IMR-90 (cell line): ENCODE results near the gene OGG1. TPM values are rescaled to one million over a fixed set of nuclear protein-coding genes. Genes with fewer than 3 reads are reported as not detected.

ENCODE experiments used
- ATAC-seq: fragments of 200-7000 bp; cut with Tn5 transposase; 2 replicates; pipeline ENCODE4 v1.9.1; 2020; ENCODE audit warnings: low read depth, mild to moderate bottlenecking, moderate library complexity
- BruUV-seq: library from RNA; stranded (reverse); fragments of 400-500 nt; replicated peaks from 2 replicates; lab custom pipeline; 2021; lab: Mats Ljungman, UMichigan
- CTCF ChIA-PET: fragments of 300-600 bp; formaldehyde crosslinking; extraction: SDS; loops from one replicate; lab custom pipeline; 2021; ENCODE audit warnings: antibody characterized with exemption; lab: Yijun Ruan, JAX
- POLR2A ChIA-PET: fragments of 300-600 bp; sonication (Branson Sonifier 250); formaldehyde crosslinking; loops from one replicate; lab custom pipeline; 2022; ENCODE audit warnings: antibody characterized with exemption; ENCODE audit not compliant: unreplicated experiment; lab: Charles Lee
- DNase-seq: peaks from one replicate; pipeline ENCODE4 v3.0.0; 2013
- H2AFZ ChIP-seq: replicated peaks from 2 replicates; pipeline ENCODE3; 2013; ENCODE audit warnings: low read length, mild to moderate bottlenecking; ENCODE audit not compliant: poor library complexity
- H2AK5ac ChIP-seq: 2 replicates; pipeline ENCODE4 v1.6.1; 2013; ENCODE audit warnings: low read depth, low read length, inconsistent platforms
- H2AK9ac ChIP-seq: replicated peaks from 2 replicates; pipeline ENCODE3; 2013; ENCODE audit warnings: mild to moderate bottlenecking, low read depth, low read length, moderate library complexity; ENCODE audit not compliant: poor library complexity
- H2BK120ac ChIP-seq: 2 replicates; pipeline ENCODE4 v1.6.1; 2013; ENCODE audit warnings: low read depth, low read length, inconsistent platforms
- H2BK15ac ChIP-seq: 3 replicates; pipeline ENCODE4 v1.6.1; 2013; ENCODE audit warnings: low read depth, low read length, inconsistent platforms
- H2BK20ac ChIP-seq: 2 replicates; pipeline ENCODE4 v1.6.1; 2013; ENCODE audit warnings: low read depth, mild to moderate bottlenecking, inconsistent platforms, low read length, moderate library complexity
- H2BK5ac ChIP-seq: 2 replicates; pipeline ENCODE4 v1.6.1; 2013; ENCODE audit warnings: mild to moderate bottlenecking, low read depth, low read length, inconsistent platforms; ENCODE audit not compliant: poor library complexity, severe bottlenecking
- H3K14ac ChIP-seq: replicated peaks from 2 replicates; pipeline ENCODE4 v1.6.1; 2013; ENCODE audit warnings: low read depth, low read length, inconsistent platforms
- H3K18ac ChIP-seq: 2 replicates; pipeline ENCODE4 v1.6.1; 2013; ENCODE audit warnings: low read depth, low read length, control low read depth
- H3K23ac ChIP-seq: 2 replicates; pipeline ENCODE4 v1.6.1; 2013; ENCODE audit warnings: low read depth, low read length, inconsistent platforms
- H3K27ac ChIP-seq: 2 replicates; pipeline ENCODE4 v1.5.1; 2013; ENCODE audit warnings: mild to moderate bottlenecking, control low read depth, low read length; ENCODE audit not compliant: insufficient read depth
- H3K27me3 ChIP-seq: 2 replicates; pipeline ENCODE4 v1.6.1; 2013; ENCODE audit warnings: low read length; ENCODE audit not compliant: control insufficient read depth, insufficient read depth
- H3K36me3 ChIP-seq: 2 replicates; pipeline ENCODE4 v1.6.1; 2013; ENCODE audit warnings: low read length, mixed read lengths; ENCODE audit not compliant: control insufficient read depth, insufficient read depth
- H3K4ac ChIP-seq: 2 replicates; pipeline ENCODE4 v1.6.1; 2013; ENCODE audit warnings: low read depth, low read length, inconsistent platforms
- H3K4me1 ChIP-seq: 2 replicates; pipeline ENCODE4 v1.6.1; 2013; ENCODE audit warnings: low read length, mixed read lengths; ENCODE audit not compliant: control insufficient read depth, insufficient read depth
- H3K4me2 ChIP-seq: 2 replicates; pipeline ENCODE4 v1.6.1; 2013; ENCODE audit warnings: low read depth, mild to moderate bottlenecking, control low read depth, low read length, moderate library complexity
- H3K4me3 ChIP-seq: 2 replicates; pipeline ENCODE4 v1.5.1; 2013; ENCODE audit warnings: low read depth, mild to moderate bottlenecking, control low read depth, low read length, moderate library complexity; ENCODE audit not compliant: insufficient read depth
- H3K56ac ChIP-seq: 2 replicates; pipeline ENCODE4 v1.6.1; 2013; ENCODE audit warnings: low read length, inconsistent platforms; ENCODE audit not compliant: insufficient read depth; ENCODE audit errors: extremely low read depth
- H3K79me1 ChIP-seq, 2 experiments: 2 replicates each; pipeline ENCODE4 v1.6.1; 2013; ENCODE audit warnings: low read length in 2 of 2, inconsistent platforms in 1 of 2, low read depth in 1 of 2
- H3K9ac ChIP-seq: 2 replicates; pipeline ENCODE4 v1.6.1; 2013; ENCODE audit warnings: low read depth, low read length, control low read depth
- H3K9me1 ChIP-seq: 2 replicates; pipeline ENCODE4 v1.6.1; 2013; ENCODE audit warnings: low read length, inconsistent platforms; ENCODE audit not compliant: insufficient read depth
- H3K9me3 ChIP-seq: 2 replicates; pipeline ENCODE4 v1.6.1; 2013; ENCODE audit warnings: low read length; ENCODE audit not compliant: control insufficient read depth, insufficient read depth
- H4K20me1 ChIP-seq: 2 replicates; pipeline ENCODE4 v1.6.1; 2013; ENCODE audit warnings: low read length, inconsistent platforms; ENCODE audit not compliant: insufficient read depth
- H4K5ac ChIP-seq: 2 replicates; pipeline ENCODE4 v1.6.1; 2013; ENCODE audit warnings: mild to moderate bottlenecking, low read depth, low read length, control low read depth
- H4K8ac ChIP-seq, 2 experiments: 2 replicates each; pipeline ENCODE4 v1.6.1; 2013; ENCODE audit warnings: low read depth in 2 of 2, low read length in 2 of 2, control low read depth in 1 of 2, inconsistent platforms in 1 of 2
- H4K91ac ChIP-seq: 2 replicates; pipeline ENCODE4 v1.6.1; 2013; ENCODE audit warnings: low read depth, low read length, inconsistent platforms; ENCODE audit not compliant: insufficient read depth
- BHLHE40 ChIP-seq: fragments of 150-350 bp; IDR thresholded peaks from 2 replicates; pipeline ENCODE4 v1.6.1; 2016; ENCODE audit warnings: mild to moderate bottlenecking, low read depth, low read length
- CEBPB ChIP-seq: IDR thresholded peaks from 2 replicates; pipeline ENCODE4 v1.6.1; 2012; ENCODE audit warnings: low read depth, low read length, improper control_type of control experiment
- CHD1 ChIP-seq: IDR thresholded peaks from 2 replicates; pipeline ENCODE4 v1.6.1; 2012; ENCODE audit warnings: low read depth, low read length, improper control_type of control experiment
- CTCF ChIP-seq: conservative IDR thresholded peaks from 2 replicates; pipeline ENCODE4 v1.5.1; 2012; ENCODE audit warnings: mild to moderate bottlenecking, low read depth, low read length, improper control_type of control experiment
- ELK1 ChIP-seq: fragments of 150-350 bp; IDR thresholded peaks from 2 replicates; pipeline ENCODE4 v1.6.1; 2016; ENCODE audit warnings: low read depth, mild to moderate bottlenecking, low read length, moderate library complexity, borderline replicate concordance
- MAFK ChIP-seq: IDR thresholded peaks from 2 replicates; pipeline ENCODE4 v1.6.1; 2012; ENCODE audit warnings: low read depth, low read length, improper control_type of control experiment
- MAZ ChIP-seq: IDR thresholded peaks from 2 replicates; pipeline ENCODE4 v1.6.1; 2012; ENCODE audit warnings: low read depth, mild to moderate bottlenecking, low read length, improper control_type of control experiment, moderate library complexity, borderline replicate concordance
- MXI1 ChIP-seq: IDR thresholded peaks from 2 replicates; pipeline ENCODE4 v1.6.1; 2012; ENCODE audit warnings: low read depth, mild to moderate bottlenecking, low read length, moderate library complexity, borderline replicate concordance
- RAD21 ChIP-seq: IDR thresholded peaks from 2 replicates; pipeline ENCODE4 v1.6.1; 2012; ENCODE audit warnings: low read length, improper control_type of control experiment
- RFX5 ChIP-seq: IDR thresholded peaks from 2 replicates; pipeline ENCODE4 v1.8.0; 2012; ENCODE audit warnings: low read depth, mild to moderate bottlenecking, low read length, moderate library complexity
- SMC3 ChIP-seq: fragments of 150-350 bp; IDR thresholded peaks from 2 replicates; pipeline ENCODE4 v1.6.1; 2016; ENCODE audit warnings: low read depth, mild to moderate bottlenecking, antibody characterized with exemption, low read length, moderate library complexity
- WGBS, 2 experiments: methylation state at CpG; one replicate each; pipeline versions ENCODE4 v1.1.5 to v1.1.7; 2013; ENCODE audit warnings: missing lambda C conversion rate in 2 of 2; ENCODE audit not compliant: insufficient read length in 1 of 2; ENCODE audit errors: extremely low coverage in 2 of 2; 5-methylcytosine and 5-hydroxymethylcytosine counted together
- dilution Hi-C: fragments of 300-500 bp; cut with HindIII; formaldehyde crosslinking; loops from one replicate; pipeline ENCODE4 v1.14.3; 2018; ENCODE audit warnings: low sequenced_read_pairs; ENCODE audit not compliant: unreplicated experiment
- in situ Hi-C: fragments of 300-500 bp; cut with MboI; formaldehyde crosslinking; loops from 3 replicates; pipeline ENCODE4 v1.14.3; 2019; ENCODE audit warnings: low sequenced_read_pairs, inconsistent platforms, mixed read lengths
- intact Hi-C: fragments of 100-400 bp; cut with micrococcal nuclease; formaldehyde crosslinking; loops from 2 replicates; pipeline ENCODE4 v1.10.0; 2022
- polyA plus RNA-seq, 3 experiments: library from polyadenylated mRNA; depleted of rRNA; stranded (reverse); fragments of >200 nt; gene quantifications; 2 replicates each; pipeline ENCODE4 v1.2.3, GENCODE V29; 2012; ENCODE audit warnings: low replicate concordance in 1 of 3
- total RNA-seq: library from RNA; depleted of rRNA; stranded (reverse); fragments of >200 nt; gene quantifications from 2 replicates; pipeline ENCODE4 v1.2.3, GENCODE V29; 2012

The OGG1 gene
- total and polyA plus RNA-seq, 2 of the 4 experiments (the other 2 are of a cell fraction) = 14.9 to 25.6 TPM

GRCh38 chr3:9710174-9710739 lies 39.5 kb upstream of the OGG1 start:
- no peak overlapping the region for H4K91ac ChIP-seq
- H3K9me1 ChIP-seq = no peaks in the 10 kb centered on the region
- H2AFZ ChIP-seq = no peak overlapping the region
- no peak overlapping the region for H2BK20ac ChIP-seq
- H2BK120ac ChIP-seq = no peak overlapping the region
- 36% methylated on average over 2 of the region's 3 CpGs; no CpG with 5 or more reads in 1 of the 2 experiments for WGBS, 2 experiments
- POLR2A ChIA-PET = no interaction called here
- H3K9ac ChIP-seq = no peak overlapping the region
- H3K4ac ChIP-seq = no peak overlapping the region
- no peak overlapping the region for H3K18ac ChIP-seq
- BruUV-seq = no TSS peak
- no peak overlapping the region for H3K14ac ChIP-seq
- no peak overlapping the region for H4K5ac ChIP-seq
- no peaks in the 10 kb centered on the region for H3K9me3 ChIP-seq
- no peak overlapping the region for H2AK9ac ChIP-seq
- no peak overlapping the region for H3K27ac ChIP-seq
- dilution Hi-C loops = no loop called here
- no peak overlapping the region for H3K56ac ChIP-seq
- no peaks in the 10 kb centered on the region for H3K4me1 ChIP-seq
- in situ Hi-C loops = no loop called here
- no peak for DNase-seq
- no peak overlapping the region for H2BK5ac ChIP-seq
- no peaks in the 10 kb centered on the region for H3K79me1 ChIP-seq
- no peaks in the 10 kb centered on the region for H3K36me3 ChIP-seq
- no peaks in the 10 kb centered on the region for H4K20me1 ChIP-seq
- H3K27me3 ChIP-seq = peaks cover 31% of the 10 kb centered on the region
- no peak for ATAC-seq
- H3K4me2 ChIP-seq = no peak overlapping the region
- intact Hi-C loops = loop anchor here (10.0 kb wide), 1 partner anchor 515 kb away; no protein-coding TSS in a partner anchor
- H4K8ac ChIP-seq = no peak overlapping the region
- H2BK15ac ChIP-seq = no peak overlapping the region
- TF ChIP-seq RAD21 (no peak), RFX5 (no peak), SMC3 (no peak), MAZ (no peak), MXI1 (no peak), CHD1 (no peak), BHLHE40 (no peak), ELK1 (no peak), CTCF (no peak), MAFK (no peak), CEBPB (no peak)
- no peak overlapping the region for H2AK5ac ChIP-seq
- no peak overlapping the region for H3K4me3 ChIP-seq
- CTCF ChIA-PET = no interaction called here
- H3K23ac ChIP-seq = no peak overlapping the region
